ENCODE results near the gene BSN. TPM values are rescaled to one million over a fixed set of nuclear protein-coding genes. Genes with fewer than 3 reads are reported as not detected.

The BSN gene
- total and polyA plus RNA-seq, 2 of the 4 experiments (the other 2 are of a cell fraction) = under 0.01 to 0.03 TPM

DNA sequence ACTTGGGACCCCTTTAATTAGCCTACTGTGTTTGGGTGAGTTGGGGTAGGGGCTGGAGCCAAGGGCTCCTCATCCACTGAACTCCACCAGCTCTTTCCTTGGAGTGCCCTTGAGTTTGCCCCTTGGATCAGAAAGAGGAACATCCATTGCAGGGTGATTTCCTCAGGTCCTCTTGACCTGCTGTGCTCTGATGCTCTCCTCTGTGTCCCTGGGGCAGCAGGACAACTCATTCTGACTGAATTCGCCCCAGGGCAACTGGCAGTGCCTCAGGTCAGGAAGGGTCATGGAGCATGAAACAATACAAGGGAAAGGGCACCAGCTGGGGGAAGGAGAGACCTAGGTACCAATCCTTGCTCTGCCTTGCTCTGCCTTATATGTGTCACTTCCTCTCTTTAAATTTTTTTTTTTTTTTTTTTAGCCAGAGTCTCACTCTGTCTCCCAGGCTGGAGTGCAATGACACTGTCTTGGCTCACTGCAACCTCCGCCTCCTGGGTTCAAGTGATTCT, 47.8 kb downstream of the BSN start:
- no peak overlapping the region for H3K23ac ChIP-seq (ENCODE audit: low read depth, low read length)
- no peak overlapping the region for H3K9ac ChIP-seq (ENCODE audit: low read depth, low read length)
- H4K5ac ChIP-seq (ENCODE audit: low read depth, low read length) = no peak overlapping the region
- H3K79me1 ChIP-seq (ENCODE audit: low read depth in 1 of 2, low read length in 2 of 2) = no peaks in the 10 kb centered on the region
- no peak overlapping the region for H3K18ac ChIP-seq (ENCODE audit: low read depth, low read length)
- no peak overlapping the region for H2BK15ac ChIP-seq (ENCODE audit: low read depth, low read length)
- peaks cover 2% of the 10 kb centered on the region; the same call in 1 of the 2 replicates for H3K9me1 ChIP-seq (ENCODE audit: insufficient read depth, low read length)
- DNase-seq (no peak), ATAC-seq (ENCODE audit: low read depth) (no peak)
- BruUV-seq (replicated peaks) = no TSS peak
- H4K8ac ChIP-seq (ENCODE audit: low read depth in 2 of 2, low read length in 2 of 2) = no peak overlapping the region
- no peak overlapping the region for H3K4me3 ChIP-seq (ENCODE audit: insufficient read depth, low read depth, low read length)
- H2BK20ac ChIP-seq (ENCODE audit: low read depth, low read length) = no peak overlapping the region
- no peak overlapping the region for H2AK5ac ChIP-seq (ENCODE audit: low read depth, low read length)
- peaks cover under 1% of the 10 kb centered on the region; the same call in 1 of the 2 replicates for H3K27me3 ChIP-seq (ENCODE audit: control insufficient read depth, insufficient read depth, low read length)
- no CpG with 5 or more reads among the region's 2 CpGs for WGBS, 2 experiments (ENCODE audit: extremely low coverage in 2 of 2, insufficient read length in 1 of 2)
- no peak overlapping the region for H2AFZ ChIP-seq (replicated peaks; ENCODE audit: low read length, poor library complexity)
- no peak overlapping the region for H2BK120ac ChIP-seq (ENCODE audit: low read depth, low read length)
- CTCF ChIA-PET = no interaction called here
- intact Hi-C loops (cut with micrococcal nuclease) = no loop called here
- no peak overlapping the region for H4K91ac ChIP-seq (ENCODE audit: insufficient read depth, low read depth, low read length)
- no peak overlapping the region for H3K56ac ChIP-seq (ENCODE audit: extremely low read depth, insufficient read depth, low read length)
- H2BK5ac ChIP-seq (ENCODE audit: low read depth, low read length, poor library complexity, severe bottlenecking) = no peak overlapping the region
- TF ChIP-seq CEBPB (IDR thresholded peaks at IDR 0.05; ENCODE audit: low read depth, low read length) (no peak), NFE2L2 (IDR thresholded peaks at IDR 0.05; ENCODE audit: low read depth, low read length) (no peak), RAD21 (IDR thresholded peaks at IDR 0.05; ENCODE audit: low read length) (no peak), MXI1 (IDR thresholded peaks at IDR 0.05; ENCODE audit: borderline replicate concordance, low read depth, low read length) (no peak), MAFK (IDR thresholded peaks at IDR 0.05; ENCODE audit: low read depth, low read length) (no peak), SMC3 (IDR thresholded peaks at IDR 0.05; ENCODE audit: low read depth, low read length) (no peak), CHD1 (IDR thresholded peaks at IDR 0.05; ENCODE audit: low read depth, low read length) (no peak), FOS (IDR thresholded peaks at IDR 0.05; ENCODE audit: low read depth, low read length) (no peak), RFX5 (IDR thresholded peaks at IDR 0.05; ENCODE audit: low read depth, low read length) (no peak), RCOR1 (IDR thresholded peaks at IDR 0.05; ENCODE audit: insufficient replicate concordance, low read length) (no peak), MAZ (IDR thresholded peaks at IDR 0.05; ENCODE audit: borderline replicate concordance, low read depth, low read length) (no peak)
- TF ChIP-seq, protein P1, sequence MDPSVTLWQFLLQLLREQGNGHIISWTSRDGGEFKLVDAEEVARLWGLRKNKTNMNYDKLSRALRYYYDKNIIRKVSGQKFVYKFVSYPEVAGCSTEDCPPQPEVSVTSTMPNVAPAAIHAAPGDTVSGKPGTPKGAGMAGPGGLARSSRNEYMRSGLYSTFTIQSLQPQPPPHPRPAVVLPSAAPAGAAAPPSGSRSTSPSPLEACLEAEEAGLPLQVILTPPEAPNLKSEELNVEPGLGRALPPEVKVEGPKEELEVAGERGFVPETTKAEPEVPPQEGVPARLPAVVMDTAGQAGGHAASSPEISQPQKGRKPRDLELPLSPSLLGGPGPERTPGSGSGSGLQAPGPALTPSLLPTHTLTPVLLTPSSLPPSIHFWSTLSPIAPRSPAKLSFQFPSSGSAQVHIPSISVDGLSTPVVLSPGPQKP (IDR thresholded peaks at IDR 0.05; ENCODE audit: borderline replicate concordance, low read depth, low read length) = no peak
- TF ChIP-seq, protein P2, sequence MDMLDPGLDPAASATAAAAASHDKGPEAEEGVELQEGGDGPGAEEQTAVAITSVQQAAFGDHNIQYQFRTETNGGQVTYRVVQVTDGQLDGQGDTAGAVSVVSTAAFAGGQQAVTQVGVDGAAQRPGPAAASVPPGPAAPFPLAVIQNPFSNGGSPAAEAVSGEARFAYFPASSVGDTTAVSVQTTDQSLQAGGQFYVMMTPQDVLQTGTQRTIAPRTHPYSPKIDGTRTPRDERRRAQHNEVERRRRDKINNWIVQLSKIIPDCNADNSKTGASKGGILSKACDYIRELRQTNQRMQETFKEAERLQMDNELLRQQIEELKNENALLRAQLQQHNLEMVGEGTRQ (IDR thresholded peaks at IDR 0.05; ENCODE audit: low read depth, low read length) = no peak
- TF ChIP-seq, protein P3, sequence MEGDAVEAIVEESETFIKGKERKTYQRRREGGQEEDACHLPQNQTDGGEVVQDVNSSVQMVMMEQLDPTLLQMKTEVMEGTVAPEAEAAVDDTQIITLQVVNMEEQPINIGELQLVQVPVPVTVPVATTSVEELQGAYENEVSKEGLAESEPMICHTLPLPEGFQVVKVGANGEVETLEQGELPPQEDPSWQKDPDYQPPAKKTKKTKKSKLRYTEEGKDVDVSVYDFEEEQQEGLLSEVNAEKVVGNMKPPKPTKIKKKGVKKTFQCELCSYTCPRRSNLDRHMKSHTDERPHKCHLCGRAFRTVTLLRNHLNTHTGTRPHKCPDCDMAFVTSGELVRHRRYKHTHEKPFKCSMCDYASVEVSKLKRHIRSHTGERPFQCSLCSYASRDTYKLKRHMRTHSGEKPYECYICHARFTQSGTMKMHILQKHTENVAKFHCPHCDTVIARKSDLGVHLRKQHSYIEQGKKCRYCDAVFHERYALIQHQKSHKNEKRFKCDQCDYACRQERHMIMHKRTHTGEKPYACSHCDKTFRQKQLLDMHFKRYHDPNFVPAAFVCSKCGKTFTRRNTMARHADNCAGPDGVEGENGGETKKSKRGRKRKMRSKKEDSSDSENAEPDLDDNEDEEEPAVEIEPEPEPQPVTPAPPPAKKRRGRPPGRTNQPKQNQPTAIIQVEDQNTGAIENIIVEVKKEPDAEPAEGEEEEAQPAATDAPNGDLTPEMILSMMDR (conservative IDR thresholded peaks at IDR 0.05; ENCODE audit: low read depth, low read length) = no peak
- H3K4me1 ChIP-seq (ENCODE audit: control insufficient read depth, insufficient read depth, low read length) = peaks cover 5% of the 10 kb centered on the region; the same call in 1 of the 2 replicates
- no peak overlapping the region for H3K4me2 ChIP-seq (ENCODE audit: low read depth, low read length)
- H3K36me3 ChIP-seq (ENCODE audit: control insufficient read depth, insufficient read depth, low read length) = no peaks in the 10 kb centered on the region
- no peak overlapping the region for H3K27ac ChIP-seq (ENCODE audit: insufficient read depth, low read length)
- no peaks in the 10 kb centered on the region; the same call in 1 of the 2 replicates for H4K20me1 ChIP-seq (ENCODE audit: insufficient read depth, low read length)
- H3K4ac ChIP-seq (ENCODE audit: low read depth, low read length) = no peak overlapping the region
- in situ Hi-C loops (cut with MboI; ENCODE audit: low sequenced_read_pairs) = no loop called here
- POLR2A ChIA-PET (ENCODE audit: unreplicated experiment) = no interaction called here
- H2AK9ac ChIP-seq (replicated peaks; ENCODE audit: low read depth, low read length, poor library complexity) = no peak overlapping the region
- no peak overlapping the region for H3K14ac ChIP-seq (replicated peaks; ENCODE audit: low read depth, low read length)
- no peaks in the 10 kb centered on the region for H3K9me3 ChIP-seq (ENCODE audit: control insufficient read depth, insufficient read depth, low read length)
- dilution Hi-C loops (cut with HindIII; ENCODE audit: low sequenced_read_pairs, unreplicated experiment) = no loop called here

All from IMR-90 (cell line).